ENCODE results near the gene ARVCF. TPM values are rescaled to one million over a fixed set of nuclear protein-coding genes. Genes with fewer than 3 reads are reported as not detected.
A peak's percentile ranks its signal among the peaks of the same experiment; 100 is the strongest.

The ARVCF gene
- total RNA-seq, 2 experiments from 2014 or later: 1.5 to 2.4 TPM

- intact Hi-C loops (cut with micrococcal nuclease): no loop called here
- H3K9me3 Mint-ChIP-seq: no peaks in the 10 kb centered on the region
- no peaks in the 10 kb centered on the region for H3K36me3 Mint-ChIP-seq
- no peak overlapping the region for H3K4me3 Mint-ChIP-seq
- ChIA-PET CTCF (interaction anchor here (0.7 to 0.8 kb wide), 2 partner anchors 9 to 138 kb away, joined by 3 to 4 read pairs; no protein-coding TSS in a partner anchor), POLR2A (no interaction called here)
- no peak for DNase-seq
- no peaks in the 10 kb centered on the region for H3K27me3 Mint-ChIP-seq
- no peak overlapping the region for H3K27ac Mint-ChIP-seq
- peaks cover 8% of the 10 kb centered on the region for H3K4me1 Mint-ChIP-seq (ENCODE audit: low read depth)
Observed at GRCh38 chr22:19957445-19957844, 59.2 kb downstream of the ARVCF start.

GRCh38 chr22:19955241-19956128, 61.1 kb downstream of the ARVCF start:
- DNase-seq: no peak
- intact Hi-C loops (cut with micrococcal nuclease): no loop called here
- Mint-ChIP-seq H3K27ac (no peak overlapping the region), H3K4me1 (ENCODE audit: low read depth) (peaks cover 4% of the 10 kb centered on the region), H3K4me3 (no peak overlapping the region), H3K27me3 (no peaks in the 10 kb centered on the region), H3K36me3 (peaks cover 4% of the 10 kb centered on the region), H3K9me3 (no peaks in the 10 kb centered on the region)
- CTCF ChIA-PET: interaction anchor here (0.8 to 0.9 kb wide), 2 partner anchors 12 to 35 kb away, joined by 3 to 6 read pairs; no protein-coding TSS in a partner anchor
- POLR2A ChIA-PET: no interaction called here

DNA sequence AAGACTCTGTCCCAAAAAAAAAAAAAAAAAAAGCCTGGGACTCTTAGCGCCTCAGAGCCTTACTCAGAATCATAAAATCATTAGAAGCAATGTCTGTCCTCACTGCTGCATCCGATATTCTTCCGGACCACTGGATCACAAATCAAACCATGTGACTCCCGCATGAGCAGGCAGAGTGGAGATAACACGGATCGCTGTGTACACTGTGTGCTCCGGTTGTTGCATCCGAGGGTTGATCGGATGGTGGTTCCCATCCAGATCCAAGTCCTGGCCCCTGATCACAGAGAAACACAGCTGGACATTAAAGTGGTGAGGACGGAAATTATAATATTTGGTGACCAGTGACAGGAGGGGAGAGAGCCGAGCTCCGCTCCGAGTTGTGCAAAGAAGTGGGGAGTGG, 65.3 kb downstream of the ARVCF start:
- H3K27me3 Mint-ChIP-seq: no peaks in the 10 kb centered on the region
- POLR2A ChIA-PET: no interaction called here
- H3K27ac Mint-ChIP-seq: no peak overlapping the region
- DNase-seq: no peak
- H3K4me3 Mint-ChIP-seq: no peak overlapping the region
- H3K36me3 Mint-ChIP-seq: peaks cover 6% of the 10 kb centered on the region
- CTCF ChIA-PET: interaction anchor here (1.4 to 1.5 kb wide), 2 partner anchors 221 to 227 kb away, joined by 3 to 4 read pairs; no protein-coding TSS in a partner anchor
- H3K4me1 Mint-ChIP-seq (ENCODE audit: low read depth): peaks cover 13% of the 10 kb centered on the region
- intact Hi-C loops (cut with micrococcal nuclease): no loop called here
- H3K9me3 Mint-ChIP-seq: no peaks in the 10 kb centered on the region

GRCh38 chr22:19948057-19948760, 68.4 kb downstream of the ARVCF start:
- H3K27me3 Mint-ChIP-seq: no peaks in the 10 kb centered on the region
- peaks cover 6% of the 10 kb centered on the region for H3K36me3 Mint-ChIP-seq
- POLR2A ChIA-PET: no interaction called here
- DNase-seq: no peak
- no peak overlapping the region for H3K4me3 Mint-ChIP-seq
- no peak overlapping the region for H3K27ac Mint-ChIP-seq
- H3K9me3 Mint-ChIP-seq: no peaks in the 10 kb centered on the region
- CTCF ChIA-PET: interaction anchor here (0.7 to 3.0 kb wide), 14 partner anchors 9 to 218 kb away, joined by 3 to 23 read pairs (median 4); no protein-coding TSS in a partner anchor
- intact Hi-C loops (cut with micrococcal nuclease): no loop called here
- H3K4me1 Mint-ChIP-seq (ENCODE audit: low read depth): peaks cover 14% of the 10 kb centered on the region

DNA sequence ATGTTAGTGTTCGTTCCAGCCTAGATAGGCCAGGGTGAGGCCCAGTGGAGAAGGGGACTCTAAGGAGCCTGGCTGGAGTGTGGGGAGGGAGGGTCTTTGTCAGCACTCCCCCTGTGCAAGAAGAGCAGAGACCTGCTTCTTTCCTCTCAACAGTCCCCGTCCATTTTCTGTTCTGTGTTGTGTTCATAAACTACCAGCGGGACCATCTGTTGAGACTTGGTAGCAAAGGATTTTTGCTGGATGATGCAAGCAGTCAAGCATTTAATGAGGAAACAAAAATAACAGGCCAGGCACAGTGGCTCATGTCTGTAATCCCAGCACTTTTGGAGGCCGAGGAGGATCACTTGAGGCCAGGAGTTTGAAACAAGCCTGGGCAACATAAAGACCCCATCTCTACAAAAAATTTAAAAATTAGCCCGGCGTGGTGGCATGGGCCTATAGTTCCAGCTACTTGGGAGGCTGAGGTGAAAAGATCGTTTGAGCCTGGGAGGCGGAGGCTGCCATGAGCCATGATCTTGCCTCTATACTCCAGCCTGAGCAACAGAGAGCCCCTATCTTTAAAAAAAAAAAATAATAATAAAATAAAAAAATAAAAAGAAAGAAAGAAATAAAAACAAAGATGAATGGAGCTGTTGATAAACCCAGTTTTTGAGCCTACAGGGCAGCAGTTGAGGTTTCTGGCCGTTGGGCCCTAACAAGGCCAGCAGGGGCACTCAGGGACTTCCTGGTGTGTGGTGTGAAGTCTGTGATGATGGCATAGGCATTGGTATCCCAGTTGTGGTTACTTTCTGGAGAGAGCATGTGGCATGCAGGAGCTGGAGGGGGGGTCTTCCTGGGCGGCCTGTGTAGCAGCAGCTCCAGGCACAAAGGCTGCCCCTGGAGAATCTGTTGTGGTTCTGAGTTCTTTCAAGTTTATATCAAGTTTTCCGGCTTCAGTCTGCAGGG, 73.3 kb downstream of the ARVCF start:
- DNase-seq: no peak

DNA sequence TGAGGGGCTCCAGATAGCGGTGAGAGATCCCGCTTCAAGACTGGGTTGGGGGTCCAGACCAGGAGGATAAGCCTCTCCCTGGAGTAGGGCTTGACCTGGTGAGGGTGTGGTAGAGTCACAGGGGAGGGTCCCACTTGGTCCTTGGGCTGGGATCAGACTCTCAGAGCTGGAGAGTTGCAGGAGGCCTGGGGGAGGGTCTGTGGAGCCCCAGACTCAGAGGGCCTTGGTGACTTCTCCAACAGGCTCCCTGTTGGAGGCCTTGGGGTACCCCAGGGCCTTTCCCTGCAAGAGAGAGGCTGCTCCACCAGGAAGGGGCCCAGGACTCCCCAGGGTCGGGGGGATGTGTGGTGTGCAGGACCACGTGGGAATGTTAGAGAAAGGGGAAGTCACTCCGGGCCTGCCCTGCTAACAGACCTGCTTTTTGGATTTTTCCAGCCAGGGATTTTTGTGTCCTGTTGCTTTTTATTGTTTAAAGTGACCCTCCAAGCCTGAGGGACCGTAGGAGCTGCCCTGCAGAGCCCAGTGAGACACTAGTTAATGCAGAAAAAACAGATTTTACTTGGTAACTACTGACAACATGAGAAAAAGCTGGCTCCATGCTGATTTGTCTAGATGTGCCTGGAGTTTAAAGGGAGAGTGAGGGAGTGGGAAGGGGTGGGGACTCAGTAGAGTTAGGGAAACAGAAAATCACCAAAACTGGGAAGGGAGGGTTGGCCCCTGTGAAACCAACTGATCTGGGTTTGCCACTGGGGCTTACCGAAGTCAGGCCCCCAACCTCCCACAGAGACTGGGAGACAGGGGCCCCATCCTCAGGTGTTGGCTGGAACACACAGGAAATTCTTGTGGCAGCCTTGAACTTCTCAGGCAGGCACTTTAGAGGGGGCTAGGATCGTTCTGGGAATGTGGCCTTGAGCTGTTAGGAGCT, 74.2 kb downstream of the ARVCF start:
- CTCF ChIA-PET: interaction anchor here (0.6 to 2.1 kb wide), 4 partner anchors 11 to 212 kb away, joined by 3 to 14 read pairs (median 8); no protein-coding TSS in a partner anchor
- Mint-ChIP-seq H3K27ac (peak overlapping the region; percentile 94), H3K36me3 (peaks cover 10% of the 10 kb centered on the region), H3K4me3 (peak overlapping the region; percentile 96), H3K4me1 (ENCODE audit: low read depth) (peaks cover 33% of the 10 kb centered on the region), H3K9me3 (no peaks in the 10 kb centered on the region), H3K27me3 (no peaks in the 10 kb centered on the region)
- peak; percentile 18 for DNase-seq
- POLR2A ChIA-PET: interaction anchor here (0.9 to 1.5 kb wide), 3 partner anchors 10 to 87 kb away, joined by 3 to 5 read pairs (median 3); no protein-coding TSS in a partner anchor
- intact Hi-C loops (cut with micrococcal nuclease): loop anchor here (5.0 kb wide), 1 partner anchor 85 kb away; no protein-coding TSS in a partner anchor

More for the DNA sequence above, 73.3 kb downstream of the ARVCF start:
- peaks cover 35% of the 10 kb centered on the region for H3K4me1 Mint-ChIP-seq (ENCODE audit: low read depth)
- CTCF ChIA-PET: interaction anchor here (0.6 to 2.0 kb wide), 3 partner anchors 10 to 213 kb away, joined by 3 to 14 read pairs (median 4); no protein-coding TSS in a partner anchor
- intact Hi-C loops (cut with micrococcal nuclease): loop anchor here (5.0 kb wide), 1 partner anchor 86 kb away; no protein-coding TSS in a partner anchor
- H3K27me3 Mint-ChIP-seq: no peaks in the 10 kb centered on the region
- POLR2A ChIA-PET: interaction anchor here (0.9 to 1.5 kb wide), 2 partner anchors 9 to 88 kb away, joined by 3 to 5 read pairs; no protein-coding TSS in a partner anchor
- peak overlapping the region; percentile 96 for H3K4me3 Mint-ChIP-seq
- no peaks in the 10 kb centered on the region for H3K9me3 Mint-ChIP-seq
- peaks cover 6% of the 10 kb centered on the region for H3K36me3 Mint-ChIP-seq
- peak overlapping the region; percentile 94 for H3K27ac Mint-ChIP-seq

- Mint-ChIP-seq H3K9me3 (peaks cover 4% of the 10 kb centered on the region), H3K27me3 (no peaks in the 10 kb centered on the region), H3K4me3 (peak within 1 kb of the TSS; percentile 96), H3K36me3 (peaks cover 16% of the 10 kb centered on the region), H3K27ac (peak within 1 kb of the TSS; percentile 94), H3K4me1 (ENCODE audit: low read depth) (peaks cover 27% of the 10 kb centered on the region)
- ChIA-PET CTCF (interaction anchor here (1.7 to 2.1 kb wide), 3 partner anchors 12 to 211 kb away, joined by 6 to 14 read pairs (median 11); no protein-coding TSS in a partner anchor), POLR2A (interaction anchor here (0.5 to 1.5 kb wide), 4 partner anchors 12 to 86 kb away, joined by 3 to 5 read pairs (median 3); no protein-coding TSS in a partner anchor)
- intact Hi-C loops (cut with micrococcal nuclease): loop anchor here (5.0 kb wide), 1 partner anchor 84 kb away; no protein-coding TSS in a partner anchor
- peak; percentile 80 for DNase-seq
Observed at GRCh38 chr22:19941365-19942082, 75.1 kb downstream of the ARVCF start, which contains the start of the genes COMT and TXNRD2. COMT (plus strand) TSS chr22:19941772; CDS start chr22:19962527, 20,755 bp downstream. TXNRD2 (minus strand) TSS chr22:19941818; CDS start chr22:19941803, 15 bp downstream.

- CTCF ChIA-PET: interaction anchor here (1.7 to 2.1 kb wide), 2 partner anchors 12 to 210 kb away, joined by 6 to 11 read pairs; no protein-coding TSS in a partner anchor
- Mint-ChIP-seq H3K27me3 (no peaks in the 10 kb centered on the region), H3K36me3 (peaks cover 24% of the 10 kb centered on the region), H3K27ac (peak overlapping the region; percentile 59), H3K4me3 (peak overlapping the region; percentile 96), H3K4me1 (ENCODE audit: low read depth) (peaks cover 25% of the 10 kb centered on the region), H3K9me3 (peaks cover 12% of the 10 kb centered on the region)
- no peak for DNase-seq
- intact Hi-C loops (cut with micrococcal nuclease): loop anchor here (5.0 kb wide), 1 partner anchor 83 kb away; no protein-coding TSS in a partner anchor
- POLR2A ChIA-PET: interaction anchor here (0.5 to 0.7 kb wide), 2 partner anchors 13 to 81 kb away, joined by 3 read pairs; no protein-coding TSS in a partner anchor
Observed at GRCh38 chr22:19940536-19941364, 75.9 kb downstream of the ARVCF start.
